ENCODE measurements around the gene ENOX1.

The ENOX1 gene

DNA sequence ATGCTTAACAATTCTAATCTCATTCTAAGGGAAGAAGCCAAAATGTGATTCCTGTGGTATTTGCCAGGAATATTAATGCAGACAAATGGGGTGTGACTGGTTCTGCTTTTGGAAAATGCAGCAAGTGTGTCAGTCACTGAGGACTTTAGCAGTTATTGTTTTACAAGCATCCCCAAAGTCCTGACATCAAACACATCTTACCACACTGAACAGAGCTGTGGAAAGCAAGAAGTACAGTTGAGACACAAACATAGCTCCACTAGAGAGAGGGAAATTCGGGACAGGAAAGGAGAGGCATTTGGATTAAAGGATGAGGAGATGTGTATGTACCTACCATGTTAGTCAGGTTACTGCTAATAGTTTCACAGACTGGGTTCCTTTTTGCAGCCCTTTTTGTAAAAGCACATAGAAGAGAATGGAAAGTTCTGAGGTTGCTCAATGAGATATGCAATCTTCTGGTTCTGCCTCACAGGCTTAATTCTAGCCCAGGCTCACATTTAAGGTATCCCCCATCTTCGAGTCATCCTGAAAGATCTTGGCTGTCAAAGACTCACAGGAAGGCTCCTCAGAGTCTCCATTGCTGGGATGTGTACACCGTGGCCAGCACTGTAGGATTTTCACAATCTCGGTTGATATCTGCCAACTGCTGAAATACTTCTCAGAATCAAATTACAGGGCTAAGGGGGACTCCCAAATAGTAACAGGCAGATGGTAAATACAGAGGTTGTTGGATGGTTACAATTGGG lies 446.8 kb downstream of the ENOX1 start:
- peak; percentile 35 for DNase-seq (ENCODE audit: low read depth)
- TF ChIP-seq, protein P1, sequence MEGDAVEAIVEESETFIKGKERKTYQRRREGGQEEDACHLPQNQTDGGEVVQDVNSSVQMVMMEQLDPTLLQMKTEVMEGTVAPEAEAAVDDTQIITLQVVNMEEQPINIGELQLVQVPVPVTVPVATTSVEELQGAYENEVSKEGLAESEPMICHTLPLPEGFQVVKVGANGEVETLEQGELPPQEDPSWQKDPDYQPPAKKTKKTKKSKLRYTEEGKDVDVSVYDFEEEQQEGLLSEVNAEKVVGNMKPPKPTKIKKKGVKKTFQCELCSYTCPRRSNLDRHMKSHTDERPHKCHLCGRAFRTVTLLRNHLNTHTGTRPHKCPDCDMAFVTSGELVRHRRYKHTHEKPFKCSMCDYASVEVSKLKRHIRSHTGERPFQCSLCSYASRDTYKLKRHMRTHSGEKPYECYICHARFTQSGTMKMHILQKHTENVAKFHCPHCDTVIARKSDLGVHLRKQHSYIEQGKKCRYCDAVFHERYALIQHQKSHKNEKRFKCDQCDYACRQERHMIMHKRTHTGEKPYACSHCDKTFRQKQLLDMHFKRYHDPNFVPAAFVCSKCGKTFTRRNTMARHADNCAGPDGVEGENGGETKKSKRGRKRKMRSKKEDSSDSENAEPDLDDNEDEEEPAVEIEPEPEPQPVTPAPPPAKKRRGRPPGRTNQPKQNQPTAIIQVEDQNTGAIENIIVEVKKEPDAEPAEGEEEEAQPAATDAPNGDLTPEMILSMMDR (conservative IDR thresholded peaks at IDR 0.05; ENCODE audit: control insufficient read depth, insufficient read depth, low read depth, low read length) = no peak
- no peak overlapping the region for H3K4me3 ChIP-seq (ENCODE audit: control insufficient read depth, low read depth, low read length)

DNA sequence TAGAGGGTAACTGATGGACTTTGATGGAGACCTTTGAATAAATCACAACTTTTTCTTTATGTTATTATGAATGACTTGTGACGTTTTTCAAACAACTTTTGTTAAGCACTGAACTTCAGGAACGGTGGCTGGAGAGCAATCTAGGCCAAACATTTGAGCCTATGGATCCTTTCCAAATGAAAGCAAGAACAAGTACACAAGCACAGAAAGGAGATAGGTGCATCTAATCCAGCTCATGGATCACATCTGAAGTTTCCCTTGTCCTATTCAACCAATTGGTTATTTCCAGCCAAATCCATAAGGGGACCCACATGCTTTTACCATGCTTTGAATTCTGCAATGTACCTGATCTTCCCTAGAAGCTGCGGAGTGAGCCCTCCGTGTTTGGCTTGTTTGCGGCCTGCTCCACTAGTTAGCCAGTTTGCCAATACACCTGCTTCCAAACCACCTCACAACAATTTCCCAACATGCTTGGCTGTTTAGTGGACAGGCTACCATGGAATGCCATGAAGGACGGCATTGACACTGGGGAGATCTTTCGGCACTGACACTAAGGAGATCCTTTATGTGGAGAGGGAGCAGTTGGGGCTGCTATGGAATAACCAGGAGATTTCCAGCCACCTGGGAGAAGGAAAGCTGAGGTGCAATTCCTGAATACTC lies 447.5 kb downstream of the ENOX1 start:
- DNase-seq (ENCODE audit: low read depth) = no peak
- TF ChIP-seq, protein P1 (conservative IDR thresholded peaks at IDR 0.05; ENCODE audit: control insufficient read depth, insufficient read depth, low read depth, low read length) = no peak
- no peak overlapping the region for H3K4me3 ChIP-seq (ENCODE audit: control insufficient read depth, low read depth, low read length)

DNA sequence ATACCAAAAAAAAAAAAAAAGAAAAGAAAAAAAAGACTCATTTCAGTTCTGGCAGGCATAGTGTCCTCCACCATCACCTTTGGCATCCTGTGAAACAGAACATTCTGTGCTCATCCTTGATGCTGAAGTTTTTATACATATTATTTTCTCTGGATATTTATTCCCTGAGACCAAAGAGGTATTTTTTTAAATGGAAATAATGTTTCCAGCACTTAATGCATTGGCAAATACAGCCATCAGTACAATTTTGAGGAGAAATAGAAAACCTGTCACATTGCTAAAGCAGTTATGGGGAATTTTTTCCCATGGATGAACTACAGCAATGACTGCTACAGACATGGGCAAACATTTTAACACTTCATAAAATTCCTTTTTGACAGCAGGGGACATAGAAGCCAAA lies 451.0 kb downstream of the ENOX1 start:
- no peak overlapping the region for H3K4me3 ChIP-seq (ENCODE audit: control insufficient read depth, low read depth, low read length)
- DNase-seq (ENCODE audit: low read depth) = no peak
- TF ChIP-seq, protein P1 (conservative IDR thresholded peaks at IDR 0.05; ENCODE audit: control insufficient read depth, insufficient read depth, low read depth, low read length) = no peak

GRCh38 chr13:43333176-43333575 lies 453.6 kb downstream of the ENOX1 start:
- DNase-seq (ENCODE audit: low read depth) = no peak
- TF ChIP-seq, protein P1 (conservative IDR thresholded peaks at IDR 0.05; ENCODE audit: control insufficient read depth, insufficient read depth, low read depth, low read length) = no peak
- no peak overlapping the region for H3K4me3 ChIP-seq (ENCODE audit: control insufficient read depth, low read depth, low read length)

- H3K4me3 ChIP-seq (ENCODE audit: control insufficient read depth, low read depth, low read length) = no peak overlapping the region
- peak; percentile 2 for DNase-seq (ENCODE audit: low read depth)
- TF ChIP-seq, protein P1 (conservative IDR thresholded peaks at IDR 0.05; ENCODE audit: control insufficient read depth, insufficient read depth, low read depth, low read length) = no peak
These were observed 455.1 kb downstream of the ENOX1 start for GRCh38 chr13:43331672-43332071.

DNA sequence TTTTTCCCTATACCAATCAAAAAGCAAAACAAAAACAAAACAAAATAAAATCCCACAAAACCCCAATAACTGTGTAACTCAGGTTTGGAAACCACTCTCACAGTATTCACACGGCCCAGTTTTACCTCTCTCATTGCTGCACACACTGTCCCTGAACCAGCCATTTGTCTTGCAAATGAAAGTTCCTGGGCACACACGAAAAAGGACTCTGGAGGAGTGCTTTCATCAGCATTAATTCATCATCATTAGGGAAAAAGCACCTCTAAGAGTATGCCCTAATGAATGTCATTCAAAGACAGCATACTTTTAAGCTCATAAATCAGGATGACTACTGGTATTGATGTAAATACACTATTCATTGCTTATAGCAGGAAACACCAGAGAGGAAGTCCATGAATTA lies 457.1 kb downstream of the ENOX1 start:
- TF ChIP-seq, protein P1 (conservative IDR thresholded peaks at IDR 0.05; ENCODE audit: control insufficient read depth, insufficient read depth, low read depth, low read length) = no peak
- H3K4me3 ChIP-seq (ENCODE audit: control insufficient read depth, low read depth, low read length) = no peak overlapping the region
- DNase-seq (ENCODE audit: low read depth) = no peak

All from fibroblast of mammary gland (primary cell).